Fibroblast of lung (primary cell): ENCODE data around the gene ZNF521. TPM values are rescaled to one million over a fixed set of nuclear protein-coding genes. Genes with fewer than 3 reads are reported as not detected.

Source experiments
- DNase-seq, 2 donors: peaks; one replicate each; pipeline versions ENCODE4 v3.0.0 to v3.0.0-alpha.2; 2010; ENCODE audit warnings: low read depth in 2 of 2
- H2AFZ ChIP-seq: 2 replicates; pipeline ENCODE4 v1.5.1; 2012; ENCODE audit warnings: low read length, control low read depth, inconsistent platforms
- H3K27ac ChIP-seq: 2 replicates; pipeline ENCODE4 v1.5.1; 2011; ENCODE audit warnings: low read length, control low read depth; ENCODE audit not compliant: insufficient read depth
- H3K27me3 ChIP-seq: 2 replicates; pipeline ENCODE4 v1.5.1; 2011; ENCODE audit warnings: mild to moderate bottlenecking, low read length; ENCODE audit not compliant: control insufficient read depth, insufficient read depth
- H3K36me3 ChIP-seq: 2 replicates; pipeline ENCODE4 v1.5.1; 2011; ENCODE audit warnings: low read length; ENCODE audit not compliant: control insufficient read depth, insufficient read depth
- H3K4me1 ChIP-seq: 2 replicates; pipeline ENCODE4 v1.5.1; 2011; ENCODE audit warnings: low read length; ENCODE audit not compliant: control insufficient read depth, insufficient read depth; ENCODE audit errors: extremely low read depth
- H3K4me2 ChIP-seq: 2 replicates; pipeline ENCODE4 v1.5.1; 2011; ENCODE audit warnings: low read length, control low read depth; ENCODE audit not compliant: insufficient read depth; ENCODE audit errors: extremely low read depth
- H3K4me3 ChIP-seq, 4 experiments: fragments of 200-600 bp in 1 of 4; sonication (generic) in 1 of 4; replicated peaks in 1 of 4; 2 replicates each; pipeline ENCODE4 v1.5.1; 2011 to 2016; ENCODE audit warnings: low read length in 4 of 4, low read depth in 3 of 4, mild to moderate bottlenecking in 3 of 4, control low read depth in 2 of 4, inconsistent platforms in 1 of 4, mixed read lengths in 1 of 4; ENCODE audit not compliant: insufficient read depth in 1 of 4; ENCODE audit errors: control extremely low read depth in 1 of 4
- H3K79me2 ChIP-seq: 2 replicates; pipeline ENCODE4 v1.5.1; 2012; ENCODE audit warnings: mild to moderate bottlenecking, low read length, inconsistent platforms; ENCODE audit not compliant: control insufficient read depth, insufficient read depth
- H3K9ac ChIP-seq: 2 replicates; pipeline ENCODE4 v1.5.1; 2011; ENCODE audit warnings: mild to moderate bottlenecking, low read length, control low read depth; ENCODE audit not compliant: insufficient read depth
- H3K9me3 ChIP-seq: 2 replicates; pipeline ENCODE4 v1.5.1; 2012; ENCODE audit warnings: low read depth, low read length; ENCODE audit not compliant: control insufficient read depth, insufficient read depth
- H4K20me1 ChIP-seq: 2 replicates; pipeline ENCODE4 v1.5.1; 2011; ENCODE audit warnings: low read length; ENCODE audit not compliant: control insufficient read depth, insufficient read depth; ENCODE audit errors: extremely low read depth
- EZH2 ChIP-seq: IDR thresholded peaks from 2 replicates; pipeline ENCODE4 v1.5.1; 2012; ENCODE audit warnings: low read length, control low read depth, mild to moderate bottlenecking; ENCODE audit errors: missing control alignments
- polyA plus RNA-seq, 2 donors: library from polyadenylated mRNA; depleted of rRNA in 1 of 2; stranded (reverse) in 1 of 2; unstranded in 1 of 2; fragments of >200 nt; gene quantifications; 2 replicates each; pipeline ENCODE4 v1.2.1, GENCODE V29; 2011 to 2012; ENCODE audit warnings: missing spikeins in 1 of 2
- total RNA-seq: library from RNA; depleted of rRNA; stranded (reverse); fragments of >200 nt; gene quantifications from 2 replicates; pipeline ENCODE4 v1.2.1, GENCODE V29; 2014
- TF ChIP-seq, protein P1 (sequence below), 2 donors: IDR thresholded peaks in 1 of 2; conservative IDR thresholded peaks in 1 of 2; 1 replicate in 1 of 2; 2 replicates in 1 of 2; pipeline ENCODE4 v1.5.1; 2011 to 2012; ENCODE audit warnings: low read length in 2 of 2, control low read depth in 1 of 2, inconsistent platforms in 1 of 2, low read depth in 1 of 2, mild to moderate bottlenecking in 1 of 2

The ZNF521 gene
- total and polyA plus RNA-seq, 2 donors (not counting 1 experiment from before 2014, with no cell fraction given) = 25.2 to 43.6 TPM

DNA sequence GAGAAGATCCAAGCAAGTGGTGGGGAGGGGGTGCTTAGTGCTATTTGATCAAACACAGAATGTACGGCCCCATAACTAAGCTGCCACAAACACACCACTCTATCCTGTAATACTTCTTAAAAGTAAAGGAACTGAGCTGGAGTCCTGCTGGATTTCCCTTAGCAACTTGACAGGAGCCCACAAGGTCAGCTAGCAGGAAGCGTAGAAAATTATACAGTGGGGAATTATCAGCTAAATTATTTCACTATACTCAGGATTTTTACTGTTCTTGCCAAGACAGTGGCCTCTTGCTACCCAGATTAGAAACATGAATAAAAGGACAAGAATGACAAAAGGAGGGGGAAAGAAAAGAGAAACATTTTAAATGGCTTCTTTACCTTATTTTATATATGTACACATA lies 217.1 kb downstream of the ZNF521 start:
- no peaks in the 10 kb centered on the region for H3K36me3 ChIP-seq
- no peaks in the 10 kb centered on the region for H3K79me2 ChIP-seq
- H3K9me3 ChIP-seq = no peaks in the 10 kb centered on the region
- no peak for TF ChIP-seq EZH2
- TF ChIP-seq, protein P1, sequence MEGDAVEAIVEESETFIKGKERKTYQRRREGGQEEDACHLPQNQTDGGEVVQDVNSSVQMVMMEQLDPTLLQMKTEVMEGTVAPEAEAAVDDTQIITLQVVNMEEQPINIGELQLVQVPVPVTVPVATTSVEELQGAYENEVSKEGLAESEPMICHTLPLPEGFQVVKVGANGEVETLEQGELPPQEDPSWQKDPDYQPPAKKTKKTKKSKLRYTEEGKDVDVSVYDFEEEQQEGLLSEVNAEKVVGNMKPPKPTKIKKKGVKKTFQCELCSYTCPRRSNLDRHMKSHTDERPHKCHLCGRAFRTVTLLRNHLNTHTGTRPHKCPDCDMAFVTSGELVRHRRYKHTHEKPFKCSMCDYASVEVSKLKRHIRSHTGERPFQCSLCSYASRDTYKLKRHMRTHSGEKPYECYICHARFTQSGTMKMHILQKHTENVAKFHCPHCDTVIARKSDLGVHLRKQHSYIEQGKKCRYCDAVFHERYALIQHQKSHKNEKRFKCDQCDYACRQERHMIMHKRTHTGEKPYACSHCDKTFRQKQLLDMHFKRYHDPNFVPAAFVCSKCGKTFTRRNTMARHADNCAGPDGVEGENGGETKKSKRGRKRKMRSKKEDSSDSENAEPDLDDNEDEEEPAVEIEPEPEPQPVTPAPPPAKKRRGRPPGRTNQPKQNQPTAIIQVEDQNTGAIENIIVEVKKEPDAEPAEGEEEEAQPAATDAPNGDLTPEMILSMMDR (conservative IDR thresholded peaks at IDR 0.05 in 1 of 2, IDR thresholded peaks at IDR 0.05 in 1 of 2; ENCODE audit: low read depth in 1 of 2, low read length in 2 of 2) = no peak
- no peak overlapping the region for H3K4me2 ChIP-seq
- peak in 1 of 2 donors; percentile 29 for DNase-seq
- no peak overlapping the region for H2AFZ ChIP-seq
- H3K27me3 ChIP-seq = no peaks in the 10 kb centered on the region
- no peaks in the 10 kb centered on the region for H4K20me1 ChIP-seq
- no peak overlapping the region for H3K4me3 ChIP-seq
- no peaks in the 10 kb centered on the region for H3K4me1 ChIP-seq
- no peak overlapping the region for H3K9ac ChIP-seq
- H3K27ac ChIP-seq = no peak overlapping the region

DNA sequence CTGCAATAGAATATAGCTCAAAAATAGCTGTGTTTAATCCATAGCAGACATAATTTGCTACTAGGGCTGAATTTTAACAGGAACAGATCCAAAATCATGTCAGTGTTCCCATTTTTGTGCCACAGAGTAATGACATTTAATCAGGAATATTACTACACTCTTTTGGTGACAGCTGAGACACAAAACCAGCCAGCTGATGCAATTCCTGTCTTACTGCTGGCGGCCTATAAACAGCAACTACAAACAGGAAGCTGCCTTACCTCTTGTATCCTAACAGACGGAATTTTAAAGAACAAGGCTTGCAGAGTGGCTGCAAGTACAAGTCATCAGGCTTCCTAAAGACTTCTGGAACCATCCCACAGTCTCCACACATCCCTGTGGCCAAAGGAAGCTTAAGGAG lies 218.1 kb downstream of the ZNF521 start:
- no peaks in the 10 kb centered on the region for H4K20me1 ChIP-seq
- H3K4me2 ChIP-seq = no peak overlapping the region
- no peak overlapping the region for H3K9ac ChIP-seq
- TF ChIP-seq, protein P1 (conservative IDR thresholded peaks at IDR 0.05 in 1 of 2, IDR thresholded peaks at IDR 0.05 in 1 of 2; ENCODE audit: low read depth in 1 of 2, low read length in 2 of 2) = no peak
- no peak for TF ChIP-seq EZH2
- H2AFZ ChIP-seq = no peak overlapping the region
- no peaks in the 10 kb centered on the region for H3K79me2 ChIP-seq
- no peaks in the 10 kb centered on the region for H3K27me3 ChIP-seq
- no peaks in the 10 kb centered on the region for H3K36me3 ChIP-seq
- H3K9me3 ChIP-seq = no peaks in the 10 kb centered on the region
- H3K4me1 ChIP-seq = no peaks in the 10 kb centered on the region
- DNase-seq = no peak
- no peak overlapping the region for H3K27ac ChIP-seq
- H3K4me3 ChIP-seq = no peak overlapping the region

DNA sequence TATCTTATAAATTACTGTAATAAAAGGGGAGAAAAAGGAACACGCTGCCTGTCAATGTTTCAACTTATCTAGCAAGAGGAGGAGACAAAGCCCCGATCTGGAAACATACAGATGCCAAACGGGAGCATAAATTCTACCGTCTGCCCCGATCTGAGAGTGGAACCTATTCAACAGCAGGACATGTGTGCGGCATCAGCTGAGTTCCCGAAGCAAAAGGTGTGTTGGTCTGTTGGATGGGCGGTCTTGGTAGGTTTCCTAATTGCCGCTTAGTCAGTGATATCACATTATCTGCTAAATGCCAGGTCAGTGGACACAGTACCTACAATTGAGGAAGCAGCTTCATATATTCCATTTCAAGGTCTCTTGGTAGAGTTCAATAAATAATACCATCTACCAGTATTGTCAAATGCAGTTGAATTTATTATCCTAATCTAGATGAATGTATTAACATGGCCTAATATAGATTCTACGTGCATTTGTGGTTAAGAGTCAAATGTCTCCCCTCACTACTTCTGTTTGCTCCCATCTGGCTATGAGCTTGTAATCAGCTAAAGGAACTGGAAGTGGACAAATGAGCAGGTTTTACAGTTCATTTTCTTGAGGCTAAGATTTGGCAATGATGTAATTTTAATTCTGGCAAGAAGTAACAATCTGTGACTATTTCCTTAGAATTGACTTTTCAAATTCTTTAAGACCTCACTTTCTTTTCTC lies 219.0 kb downstream of the ZNF521 start:
- no peaks in the 10 kb centered on the region for H3K9me3 ChIP-seq
- no peak overlapping the region for H3K27ac ChIP-seq
- no peak overlapping the region for H3K4me3 ChIP-seq
- H3K79me2 ChIP-seq = no peaks in the 10 kb centered on the region
- H3K4me1 ChIP-seq = no peaks in the 10 kb centered on the region
- no peaks in the 10 kb centered on the region for H3K36me3 ChIP-seq
- no peak overlapping the region for H3K4me2 ChIP-seq
- H4K20me1 ChIP-seq = no peaks in the 10 kb centered on the region
- no peaks in the 10 kb centered on the region for H3K27me3 ChIP-seq
- no peak overlapping the region for H3K9ac ChIP-seq
- TF ChIP-seq EZH2 = no peak
- TF ChIP-seq, protein P1 (conservative IDR thresholded peaks at IDR 0.05 in 1 of 2, IDR thresholded peaks at IDR 0.05 in 1 of 2; ENCODE audit: low read depth in 1 of 2, low read length in 2 of 2) = no peak
- no peak overlapping the region for H2AFZ ChIP-seq
- DNase-seq = peak in 1 of 2 donors; percentile 20
